PC-3 (cell line): Measurements from ENCODE around the gene R3HDML.

Experiments
- EZH2 ChIP-seq: fragments of 300-600 bp; sonication (generic); IDR thresholded peaks from one replicate; pipeline ENCODE4 v1.6.1; 2017; ENCODE audit warnings: antibody characterized with exemption, mild to moderate bottlenecking, low read length; ENCODE audit not compliant: unreplicated experiment
- EZH2phosphoT487 ChIP-seq: fragments of 300-600 bp; sonication (generic); IDR thresholded peaks from 2 replicates; pipeline ENCODE4 v1.6.1; 2018; ENCODE audit warnings: mild to moderate bottlenecking, antibody characterized with exemption, low read length, borderline replicate concordance
- TF ChIP-seq, protein P1 (sequence below): fragments of 300-600 bp; sonication (generic); conservative IDR thresholded peaks from 2 replicates; pipeline ENCODE4 v1.5.1; 2017; ENCODE audit warnings: antibody characterized with exemption, low read depth, mild to moderate bottlenecking, low read length

DNA sequence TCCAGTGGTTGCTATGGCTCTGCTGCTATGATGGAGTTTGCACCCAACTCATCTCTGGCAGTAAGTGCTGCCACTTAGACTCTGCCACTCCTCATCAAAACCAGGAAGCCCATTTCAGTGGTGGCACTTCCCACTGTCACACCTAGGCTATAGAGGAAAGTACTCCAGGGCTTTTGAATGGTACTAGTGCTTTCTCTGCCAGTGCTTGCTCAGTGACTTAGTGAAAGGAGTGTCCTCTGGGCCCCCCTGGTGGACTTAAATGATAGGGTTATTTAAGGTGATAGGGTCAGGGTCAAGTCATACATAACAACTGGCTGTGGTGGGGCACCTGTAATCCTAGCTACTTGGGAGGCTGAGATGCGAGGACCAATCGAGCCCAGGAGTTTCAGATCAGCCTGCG, 48.6 kb upstream of the R3HDML start:
- TF ChIP-seq, protein P1, sequence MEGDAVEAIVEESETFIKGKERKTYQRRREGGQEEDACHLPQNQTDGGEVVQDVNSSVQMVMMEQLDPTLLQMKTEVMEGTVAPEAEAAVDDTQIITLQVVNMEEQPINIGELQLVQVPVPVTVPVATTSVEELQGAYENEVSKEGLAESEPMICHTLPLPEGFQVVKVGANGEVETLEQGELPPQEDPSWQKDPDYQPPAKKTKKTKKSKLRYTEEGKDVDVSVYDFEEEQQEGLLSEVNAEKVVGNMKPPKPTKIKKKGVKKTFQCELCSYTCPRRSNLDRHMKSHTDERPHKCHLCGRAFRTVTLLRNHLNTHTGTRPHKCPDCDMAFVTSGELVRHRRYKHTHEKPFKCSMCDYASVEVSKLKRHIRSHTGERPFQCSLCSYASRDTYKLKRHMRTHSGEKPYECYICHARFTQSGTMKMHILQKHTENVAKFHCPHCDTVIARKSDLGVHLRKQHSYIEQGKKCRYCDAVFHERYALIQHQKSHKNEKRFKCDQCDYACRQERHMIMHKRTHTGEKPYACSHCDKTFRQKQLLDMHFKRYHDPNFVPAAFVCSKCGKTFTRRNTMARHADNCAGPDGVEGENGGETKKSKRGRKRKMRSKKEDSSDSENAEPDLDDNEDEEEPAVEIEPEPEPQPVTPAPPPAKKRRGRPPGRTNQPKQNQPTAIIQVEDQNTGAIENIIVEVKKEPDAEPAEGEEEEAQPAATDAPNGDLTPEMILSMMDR = no peak
- TF ChIP-seq EZH2phosphoT487 (no peak), EZH2 (no peak)
